Body of pancreas (tissue), 4 donors: Measurements from ENCODE around the gene RPA1. TPM values are rescaled to one million over a fixed set of nuclear protein-coding genes. Genes with fewer than 3 reads are reported as not detected.

Experiments
- ATAC-seq: fragments of 150-250 bp; one replicate; pipeline ENCODE4 v1.9.1; 2016
- DNase-seq, 4 donors: peaks; one replicate each; pipeline ENCODE4 v3.0.0-alpha.2; 2019
- H3K27ac ChIP-seq, 4 donors: fragments of 200-600 bp; sonication (generic); 1 replicate in 3 of 4; 2 replicates in 1 of 4; pipeline versions ENCODE4 v1.5.1 to v1.6.1; 2016 to 2019; ENCODE audit warnings: mild to moderate bottlenecking in 1 of 4, mixed read lengths in 1 of 4, moderate library complexity in 1 of 4
- H3K27me3 ChIP-seq, 2 donors: fragments of 200-600 bp; sonication (generic); one replicate each; pipeline ENCODE4 v1.6.0; 2016; ENCODE audit warnings: mild to moderate bottlenecking in 1 of 2
- H3K36me3 ChIP-seq, 2 donors: fragments of 200-600 bp; sonication (generic); replicated peaks in 1 of 2; 2 replicates each; pipeline ENCODE4 v1.5.1; 2016; ENCODE audit warnings: low read depth in 2 of 2; ENCODE audit not compliant: insufficient read depth in 1 of 2
- H3K4me1 ChIP-seq: fragments of 200-600 bp; sonication (generic); one replicate; pipeline ENCODE4 v1.6.0; 2016
- H3K4me3 ChIP-seq, 2 donors: fragments of 200-600 bp; sonication (generic); 1 replicate in 1 of 2; 2 replicates in 1 of 2; pipeline ENCODE4 v1.5.1; 2016 to 2019
- H3K9me3 ChIP-seq, 3 donors: fragments of 200-600 bp; sonication (generic); 1 replicate in 2 of 3; 2 replicates in 1 of 3; pipeline ENCODE4 v1.5.1; 2016
- POLR2A ChIP-seq, 3 donors: fragments of 450-650 bp; IDR thresholded peaks; one replicate each; pipeline ENCODE4 v1.6.1; 2016; ENCODE audit warnings: antibody characterized with exemption in 3 of 3, mild to moderate bottlenecking in 2 of 3
- WGBS, 2 donors: methylation state at CpG; one replicate each; pipeline ENCODE4 v1.1.5; 2017; 5-methylcytosine and 5-hydroxymethylcytosine counted together
- intact Hi-C: fragments of 100-400 bp; cut with DNase I; formaldehyde crosslinking; loops from one replicate; pipeline ENCODE4 v1.15.1; 2023
- total RNA-seq, 2 donors: library from RNA; depleted of rRNA; stranded (reverse); fragments of >200 nt; gene quantifications; one replicate each; pipeline ENCODE4 v1.1.0, GENCODE V29; 2016
- TF ChIP-seq, protein P1 (sequence below), 7 experiments: fragments of 450-650 bp in 4 of 7; fragments of 200-600 bp in 3 of 7; sonication (generic) in 3 of 7; IDR thresholded peaks; one replicate each; pipeline ENCODE4 v1.5.1; 2016 to 2019; ENCODE audit warnings: antibody characterized with exemption in 7 of 7

The RPA1 gene
- total RNA-seq, 2 donors from 2014 or later, result 8.9 to 11.9 TPM

DNA sequence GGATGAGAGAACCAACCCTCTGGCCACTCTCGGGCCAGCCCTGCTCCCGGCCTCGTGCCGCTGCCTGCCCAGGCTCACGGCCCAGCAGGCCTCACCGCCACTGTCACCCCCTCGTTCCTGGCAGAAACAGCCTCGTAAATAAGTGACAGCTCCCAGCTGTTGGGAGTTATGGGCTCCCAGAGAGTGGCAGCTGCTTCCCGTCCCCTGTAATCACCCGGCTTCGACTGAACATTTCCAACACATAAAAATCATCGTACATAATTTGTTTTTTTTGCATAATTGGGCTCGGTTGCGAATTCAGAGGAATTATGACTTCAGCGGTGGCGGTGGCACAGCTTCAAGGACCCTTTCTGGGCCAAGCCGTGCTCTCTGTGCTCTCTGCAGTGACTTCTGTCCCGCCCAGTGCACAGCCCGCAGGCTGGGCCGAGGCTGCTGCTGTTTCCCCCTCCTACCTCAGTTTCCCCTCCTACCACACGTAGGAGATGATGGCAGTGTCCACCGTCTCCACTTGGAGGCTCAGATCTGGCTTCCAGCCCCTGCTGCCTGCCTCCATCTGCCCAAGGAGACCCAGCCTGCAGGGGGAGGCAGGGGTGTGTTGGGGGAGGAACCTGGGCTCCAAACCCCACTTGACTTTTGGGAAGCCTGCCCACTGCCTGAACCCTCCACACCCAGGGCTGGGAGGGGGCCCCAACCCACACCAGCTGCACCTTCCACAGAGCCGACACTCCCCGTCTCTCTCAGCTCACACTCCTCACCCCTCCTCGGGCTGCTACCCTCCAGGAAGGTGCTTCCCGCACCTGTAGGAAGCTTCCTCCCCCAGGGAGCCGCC, 110.4 kb downstream of the RPA1 start:
- ATAC-seq, result no peak
- no peaks in the 10 kb centered on the region for H3K36me3 ChIP-seq
- 76 to 80% methylated on average over 17 to 27 of the region's 27 CpGs for WGBS, 2 donors
- H3K27ac ChIP-seq, result no peak overlapping the region
- intact Hi-C loops, result no loop called here
- H3K27me3 ChIP-seq, result no peaks in the 10 kb centered on the region
- TF ChIP-seq, protein P1, sequence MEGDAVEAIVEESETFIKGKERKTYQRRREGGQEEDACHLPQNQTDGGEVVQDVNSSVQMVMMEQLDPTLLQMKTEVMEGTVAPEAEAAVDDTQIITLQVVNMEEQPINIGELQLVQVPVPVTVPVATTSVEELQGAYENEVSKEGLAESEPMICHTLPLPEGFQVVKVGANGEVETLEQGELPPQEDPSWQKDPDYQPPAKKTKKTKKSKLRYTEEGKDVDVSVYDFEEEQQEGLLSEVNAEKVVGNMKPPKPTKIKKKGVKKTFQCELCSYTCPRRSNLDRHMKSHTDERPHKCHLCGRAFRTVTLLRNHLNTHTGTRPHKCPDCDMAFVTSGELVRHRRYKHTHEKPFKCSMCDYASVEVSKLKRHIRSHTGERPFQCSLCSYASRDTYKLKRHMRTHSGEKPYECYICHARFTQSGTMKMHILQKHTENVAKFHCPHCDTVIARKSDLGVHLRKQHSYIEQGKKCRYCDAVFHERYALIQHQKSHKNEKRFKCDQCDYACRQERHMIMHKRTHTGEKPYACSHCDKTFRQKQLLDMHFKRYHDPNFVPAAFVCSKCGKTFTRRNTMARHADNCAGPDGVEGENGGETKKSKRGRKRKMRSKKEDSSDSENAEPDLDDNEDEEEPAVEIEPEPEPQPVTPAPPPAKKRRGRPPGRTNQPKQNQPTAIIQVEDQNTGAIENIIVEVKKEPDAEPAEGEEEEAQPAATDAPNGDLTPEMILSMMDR (IDR thresholded peaks at IDR 0.05), result no peak
- TF ChIP-seq POLR2A (IDR thresholded peaks at IDR 0.05), result no peak
- H3K4me1 ChIP-seq, result no peaks in the 10 kb centered on the region
- no peaks in the 10 kb centered on the region for H3K9me3 ChIP-seq
- H3K4me3 ChIP-seq, result no peak overlapping the region
- DNase-seq, result no peak

DNA sequence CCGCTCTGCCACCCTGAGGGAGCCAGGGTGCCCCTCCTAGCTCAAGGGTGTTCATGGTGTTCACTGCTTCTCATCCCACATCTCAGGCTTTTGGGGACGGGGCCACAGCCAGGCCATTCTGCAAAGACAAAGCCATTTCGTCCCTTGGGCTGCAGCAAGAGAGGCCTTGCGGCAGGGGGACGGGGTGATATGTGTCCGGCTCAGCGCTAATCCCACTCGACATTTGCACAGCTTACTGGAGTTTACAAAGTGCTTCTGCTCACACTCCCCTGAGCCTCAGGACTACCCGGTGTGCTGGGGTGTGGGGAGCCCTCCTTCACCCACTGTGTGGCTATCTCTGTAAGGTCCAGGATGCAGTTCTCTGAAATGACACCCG, 111.0 kb downstream of the RPA1 start:
- H3K4me3 ChIP-seq, result no peak overlapping the region
- no peaks in the 10 kb centered on the region for H3K36me3 ChIP-seq
- no peaks in the 10 kb centered on the region for H3K27me3 ChIP-seq
- no peak for TF ChIP-seq POLR2A (IDR thresholded peaks at IDR 0.05)
- TF ChIP-seq, protein P1 (IDR thresholded peaks at IDR 0.05), result no peak
- DNase-seq (no peak), ATAC-seq (no peak)
- WGBS, 2 donors, result 81 to 82% methylated on average over 8 to 9 of the region's 10 CpGs
- intact Hi-C loops, result no loop called here
- H3K4me1 ChIP-seq, result no peaks in the 10 kb centered on the region
- no peak overlapping the region for H3K27ac ChIP-seq
- H3K9me3 ChIP-seq, result no peaks in the 10 kb centered on the region

DNA sequence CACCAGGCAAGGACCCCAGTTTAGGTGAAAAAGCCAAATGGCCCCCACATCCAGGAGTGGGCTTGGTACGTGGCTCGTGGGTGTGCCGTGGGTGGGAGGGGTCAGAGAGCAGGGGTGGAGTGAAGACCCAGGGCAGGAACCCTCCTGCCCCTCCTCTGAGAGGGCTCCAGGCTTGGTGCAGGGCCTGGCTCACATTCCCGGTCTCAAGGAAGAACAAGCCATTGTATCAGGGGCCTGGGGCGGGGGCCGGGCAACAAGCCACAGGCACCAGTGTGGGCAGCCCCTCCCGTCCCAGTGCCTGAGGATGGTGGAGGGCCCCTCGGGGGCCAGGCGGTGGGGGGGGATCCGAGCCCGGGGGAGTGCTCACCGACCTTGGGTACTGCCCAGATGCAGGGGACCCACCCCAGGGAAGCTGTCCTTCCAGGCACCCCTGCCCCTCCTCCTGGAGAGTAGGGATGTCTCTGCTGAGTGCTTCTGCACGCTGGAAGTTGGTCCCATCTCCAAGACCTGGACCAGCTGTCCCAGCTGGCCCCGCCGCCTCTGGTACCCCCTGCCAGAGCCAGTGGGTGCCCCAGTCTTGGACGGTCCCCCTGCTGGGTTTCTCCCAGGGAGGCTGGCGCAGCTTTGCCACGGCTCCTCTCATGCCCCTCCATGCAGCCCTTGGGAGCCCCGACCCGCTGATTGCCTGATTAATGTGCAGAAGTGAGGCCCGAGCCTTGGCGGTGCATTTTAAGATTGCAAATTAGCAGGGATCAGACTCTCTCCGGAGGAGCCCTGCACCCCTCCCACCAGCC, 111.7 kb downstream of the RPA1 start:
- Histone ChIP-seq H3K36me3 (no peaks in the 10 kb centered on the region), H3K9me3 (no peaks in the 10 kb centered on the region), H3K27ac (no peak overlapping the region), H3K4me3 (no peak overlapping the region), H3K4me1 (no peaks in the 10 kb centered on the region), H3K27me3 (no peaks in the 10 kb centered on the region)
- intact Hi-C loops, result no loop called here
- ATAC-seq (no peak), DNase-seq (no peak)
- 73 to 85% methylated on average over 4 to 19 of the region's 23 CpGs for WGBS, 2 donors
- no peak for TF ChIP-seq POLR2A (IDR thresholded peaks at IDR 0.05)
- TF ChIP-seq, protein P1 (IDR thresholded peaks at IDR 0.05), result no peak

DNA sequence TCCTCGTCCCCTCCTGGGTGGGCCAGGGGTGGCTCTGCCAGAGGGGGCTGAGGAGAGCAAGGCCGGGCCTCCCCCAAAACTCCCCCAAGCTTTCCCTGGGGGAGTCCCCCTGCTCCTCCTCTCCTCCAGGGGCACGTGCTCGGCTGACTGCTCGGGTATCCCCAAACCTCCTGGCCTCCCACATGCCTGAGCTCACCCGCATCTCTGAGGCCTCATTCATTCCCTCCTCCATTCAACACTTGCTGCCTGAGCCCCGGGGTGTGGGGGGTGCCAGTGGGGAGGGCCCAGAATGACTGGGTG, 112.2 kb downstream of the RPA1 start:
- no peaks in the 10 kb centered on the region for H3K4me1 ChIP-seq
- no peaks in the 10 kb centered on the region for H3K27me3 ChIP-seq
- H3K9me3 ChIP-seq, result no peaks in the 10 kb centered on the region
- no peaks in the 10 kb centered on the region for H3K36me3 ChIP-seq
- WGBS, 2 donors, result 80 to 84% methylated on average over 7 of the region's 7 CpGs
- H3K27ac ChIP-seq, result no peak overlapping the region
- DNase-seq, result no peak
- intact Hi-C loops, result no loop called here
- TF ChIP-seq, protein P1 (IDR thresholded peaks at IDR 0.05), result no peak
- TF ChIP-seq POLR2A (IDR thresholded peaks at IDR 0.05), result no peak
- no peak overlapping the region for H3K4me3 ChIP-seq
- ATAC-seq, result no peak
